HPDE6-E6E7 (cell line): ENCODE measurements around the gene FHAD1.

Experiments
- DNase-seq: peaks from one replicate; pipeline ENCODE4 v3.0.0; 2011; ENCODE audit warnings: missing footprints; ENCODE audit errors: extremely low spot score

FHAD1 gene

GRCh38 chr1:15325375-15326085, 78.5 kb downstream of the FHAD1 start:
- DNase-seq, result no peak

GRCh38 chr1:15326691-15327588, 79.9 kb downstream of the FHAD1 start:
- no peak for DNase-seq

- DNase-seq, result no peak
These were observed 81.5 kb downstream of the FHAD1 start for GRCh38 chr1:15328351-15329103.

- no peak for DNase-seq
These were observed 82.2 kb downstream of the FHAD1 start for GRCh38 chr1:15329104-15329820.

- no peak for DNase-seq
These were observed 83.0 kb downstream of the FHAD1 start for GRCh38 chr1:15330028-15330427.

- DNase-seq, result no peak
These were observed 84.2 kb downstream of the FHAD1 start for GRCh38 chr1:15331180-15331579.

GRCh38 chr1:15331734-15332133, 84.7 kb downstream of the FHAD1 start:
- DNase-seq, result no peak

GRCh38 chr1:15332525-15332924, 85.5 kb downstream of the FHAD1 start:
- DNase-seq, result no peak

- DNase-seq, result no peak
These were observed 86.1 kb downstream of the FHAD1 start for GRCh38 chr1:15332952-15333715.

GRCh38 chr1:15334995-15335394, 88.0 kb downstream of the FHAD1 start:
- DNase-seq, result no peak

GRCh38 chr1:15336866-15337265, 89.8 kb downstream of the FHAD1 start:
- no peak for DNase-seq

- DNase-seq, result peak; percentile 74
These were observed 90.8 kb downstream of the FHAD1 start for GRCh38 chr1:15337656-15338402.

- no peak for DNase-seq
These were observed 92.5 kb downstream of the FHAD1 start for GRCh38 chr1:15339570-15339969.

- DNase-seq, result no peak
These were observed 94.2 kb downstream of the FHAD1 start for GRCh38 chr1:15341228-15341627.

- no peak for DNase-seq
These were observed 94.8 kb downstream of the FHAD1 start for GRCh38 chr1:15341634-15342407.

- DNase-seq, result no peak
These were observed 95.5 kb downstream of the FHAD1 start for GRCh38 chr1:15342408-15342967.

GRCh38 chr1:15343099-15343498, 96.1 kb downstream of the FHAD1 start:
- DNase-seq, result no peak

GRCh38 chr1:15343729-15344128, 96.7 kb downstream of the FHAD1 start:
- DNase-seq, result no peak

- DNase-seq, result no peak
These were observed 97.4 kb downstream of the FHAD1 start for GRCh38 chr1:15344380-15344779.
